G401 (cell line): ENCODE results near the gene HNRNPAB. TPM values are rescaled to one million over a fixed set of nuclear protein-coding genes. Genes with fewer than 3 reads are reported as not detected.
A peak's percentile ranks its signal among the peaks of the same experiment; 100 is the strongest.
"Not testable (repeated sequence)": the region's sequence is repeated elsewhere in the genome, so short reads cannot be mapped to it uniquely, and the experiment has no call there.

Experiments used
- DNase-seq: peaks from one replicate; pipeline ENCODE4 v3.0.0-alpha.2; 2015; ENCODE audit warnings: low spot score
- in situ Hi-C: cut with HindIII; loops from 2 replicates; pipeline ENCODE4 v1.10.0; 2016; ENCODE audit warnings: low sequenced_read_pairs, mixed read lengths
- total RNA-seq: library from RNA; depleted of rRNA; stranded (reverse); fragments of >200 nt; shearing (Covaris generic); gene quantifications from 2 replicates; pipeline ENCODE4 v1.2.3, GENCODE V29; 2014

The HNRNPAB gene
- total RNA-seq, 1 experiment from 2014 or later, result 197 TPM

DNA sequence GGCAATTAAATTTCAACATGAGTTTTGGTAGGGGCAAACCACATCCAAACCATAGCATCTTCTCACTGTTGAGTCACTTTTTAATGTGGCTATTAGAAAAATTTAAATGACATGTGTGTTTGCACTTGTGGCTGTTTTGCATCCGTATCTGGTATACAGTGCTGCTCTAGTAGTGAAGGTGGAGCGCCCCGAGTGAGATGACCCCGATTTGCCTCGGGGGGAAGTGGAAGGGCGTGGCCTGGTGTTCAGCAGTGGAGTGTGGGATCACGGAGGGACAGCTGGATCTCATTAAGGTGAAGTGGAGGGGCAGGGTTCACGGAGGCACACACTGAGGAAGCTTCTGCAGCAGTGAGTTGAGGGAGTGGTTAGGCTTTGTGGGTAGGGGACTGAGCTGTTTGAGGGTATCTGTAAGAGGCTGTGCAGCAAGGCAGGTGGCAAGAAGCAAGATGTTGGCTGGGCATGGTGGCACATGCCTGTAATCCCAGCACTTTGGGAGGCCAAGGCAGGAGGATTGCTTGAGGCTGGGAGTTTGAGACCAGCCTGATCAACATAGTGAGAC, 11.0 kb upstream of the HNRNPAB start:
- in situ Hi-C loops, result no loop called here
- no peak for DNase-seq

DNA sequence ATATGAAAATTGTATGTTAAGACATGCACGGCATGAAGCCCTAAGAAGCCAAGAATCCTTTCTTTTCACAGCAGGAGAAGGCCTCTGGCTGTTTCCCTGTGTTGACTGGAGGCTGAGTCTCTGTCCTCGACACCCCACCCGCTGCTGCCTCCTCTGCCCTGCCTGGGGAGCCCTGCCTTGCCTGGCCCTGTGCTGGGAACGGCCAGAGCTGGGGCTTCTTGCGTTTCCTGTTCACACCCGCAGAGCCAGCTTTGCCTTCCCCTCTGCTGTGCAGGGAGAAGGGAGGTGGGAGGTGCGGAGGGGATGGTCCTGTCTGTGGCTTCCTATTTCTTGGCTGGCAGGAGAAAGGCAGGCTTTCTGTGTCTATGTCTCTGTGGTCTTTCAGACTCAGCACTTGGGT, 10.3 kb upstream of the HNRNPAB start:
- in situ Hi-C loops, result no loop called here

DNA sequence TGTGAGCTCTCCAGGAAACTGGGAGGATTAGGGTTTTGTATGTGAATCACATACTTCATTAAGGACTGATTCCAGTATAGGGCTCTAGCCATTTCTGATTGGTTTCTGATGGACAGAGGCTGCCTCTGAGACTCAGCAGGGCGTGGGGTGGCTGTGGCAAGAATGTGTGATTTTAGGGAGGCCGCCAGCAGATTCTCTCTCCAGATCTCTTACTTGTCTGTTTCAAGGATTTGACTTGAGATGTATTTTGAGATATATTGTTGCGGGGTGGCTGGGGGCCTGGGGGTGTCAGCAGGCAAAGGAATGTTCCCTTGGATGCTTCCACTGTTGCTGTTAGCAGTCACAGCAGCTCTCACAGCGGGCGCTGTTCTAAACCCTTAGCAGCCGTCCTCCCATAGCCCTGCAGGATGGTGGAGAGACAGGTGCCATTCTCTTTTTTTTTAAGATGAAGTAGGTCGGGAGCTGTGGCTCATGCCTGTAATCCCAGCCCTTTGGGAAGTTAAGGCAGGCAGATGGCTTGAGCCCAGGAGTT, 8.0 kb upstream of the HNRNPAB start:
- in situ Hi-C loops, result no loop called here

More for the DNA sequence above, 10.3 kb upstream of the HNRNPAB start:
- DNase-seq, result no peak

DNA sequence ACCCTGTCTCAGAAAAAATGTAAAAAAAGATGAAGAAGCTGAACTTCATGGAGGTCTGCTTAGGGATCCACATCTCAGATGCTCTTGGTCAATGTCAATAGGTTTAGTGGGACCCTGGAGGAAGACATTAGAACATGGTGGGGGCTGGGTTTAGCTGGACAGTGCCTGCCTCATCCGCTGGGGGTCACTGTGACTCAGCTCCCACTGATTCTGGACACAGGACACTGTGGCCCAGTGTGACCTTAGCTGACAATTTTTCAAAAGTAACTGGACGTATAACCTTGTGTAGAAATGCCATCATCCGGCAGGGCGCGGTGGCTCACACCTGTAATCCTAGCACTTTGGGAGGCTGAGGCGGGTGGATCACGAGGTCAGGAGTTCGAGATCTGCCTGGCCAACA, 7.3 kb upstream of the HNRNPAB start:
- in situ Hi-C loops, result no loop called here
- no peak for DNase-seq

More for the DNA sequence above, 8.0 kb upstream of the HNRNPAB start:
- no peak for DNase-seq

DNA sequence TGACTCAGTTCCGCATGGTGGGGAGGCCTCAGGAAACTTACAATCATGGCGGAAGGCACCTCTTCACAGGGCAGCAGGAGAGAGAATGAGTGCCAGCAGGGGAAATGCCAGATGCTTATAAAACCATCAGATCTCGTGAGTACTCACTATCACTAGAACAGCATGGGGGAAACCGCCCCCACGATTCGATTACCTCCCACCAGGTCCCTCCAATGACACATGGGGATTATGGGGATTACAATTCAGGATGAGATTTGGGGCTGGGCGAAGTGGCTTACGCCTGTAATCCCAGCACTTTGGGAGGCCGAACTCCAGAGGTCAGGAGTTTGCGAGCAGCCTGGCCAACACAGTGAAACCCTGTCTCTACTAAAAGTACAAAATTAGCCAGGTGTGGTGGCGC, 6.2 kb upstream of the HNRNPAB start:
- DNase-seq, in situ Hi-C loops: not testable (repeated sequence)

DNA sequence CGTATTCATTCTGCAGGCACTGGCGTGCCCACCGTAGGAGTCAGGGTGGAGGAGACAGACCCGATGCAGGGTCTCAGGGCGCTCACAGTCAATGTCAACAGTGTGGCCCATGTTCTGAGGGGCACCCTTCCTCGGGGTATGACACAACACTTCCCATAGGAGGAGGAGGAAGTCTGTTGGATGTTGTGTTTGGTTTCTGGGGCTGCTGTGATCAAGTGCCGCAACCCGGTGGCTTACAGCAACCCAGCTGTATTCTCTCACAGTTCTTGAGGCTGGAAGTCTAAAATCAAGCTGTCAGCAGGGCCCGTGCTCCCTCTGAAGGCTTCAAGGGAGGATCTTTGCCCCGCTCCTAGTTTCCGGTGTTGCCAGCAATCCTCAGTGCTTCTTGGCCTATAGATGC, 5.6 kb upstream of the HNRNPAB start:
- DNase-seq, result no peak
- in situ Hi-C loops, result no loop called here

DNA sequence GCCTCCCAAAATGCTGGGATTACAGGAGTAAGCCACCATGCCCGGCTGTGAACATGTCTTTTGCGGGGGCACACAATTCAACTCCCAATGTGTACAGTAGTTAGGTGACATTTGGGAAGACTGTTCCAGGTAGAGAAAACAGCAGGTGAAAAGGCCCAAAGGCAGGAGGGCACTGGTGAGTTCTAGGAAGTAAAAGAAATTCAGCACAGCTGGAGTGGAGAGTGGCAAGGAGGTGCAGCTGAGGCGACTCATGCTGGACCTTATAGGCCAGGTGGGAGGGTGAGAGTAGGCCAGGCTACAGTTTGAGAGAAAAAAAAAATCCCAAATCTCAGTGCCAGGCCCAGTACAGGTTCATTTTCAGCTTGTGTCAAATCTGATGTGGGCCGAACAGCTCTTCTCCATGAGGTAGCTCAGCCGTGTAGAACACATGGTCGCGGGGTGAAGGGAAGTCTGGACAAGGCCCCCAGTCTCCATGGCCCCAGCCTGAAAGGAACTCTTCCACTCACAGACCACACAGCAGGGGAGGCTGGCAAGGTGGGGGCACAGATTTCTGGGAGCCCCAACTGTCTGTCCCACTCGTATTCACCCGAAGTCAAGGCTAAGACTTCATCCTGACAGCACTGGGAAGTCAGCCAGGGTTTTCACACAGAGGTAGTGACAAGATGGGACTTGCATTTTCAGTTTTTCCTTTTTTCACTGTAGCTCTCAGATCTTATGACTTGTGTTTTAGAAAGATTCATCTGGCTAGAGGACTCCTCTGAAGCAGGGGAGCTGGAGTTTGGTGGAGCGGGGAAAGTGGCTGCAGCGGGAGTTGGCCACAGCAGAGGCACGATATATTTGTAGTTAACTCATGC, 4.5 kb upstream of the HNRNPAB start:
- no peak for DNase-seq
- in situ Hi-C loops, result no loop called here

DNA sequence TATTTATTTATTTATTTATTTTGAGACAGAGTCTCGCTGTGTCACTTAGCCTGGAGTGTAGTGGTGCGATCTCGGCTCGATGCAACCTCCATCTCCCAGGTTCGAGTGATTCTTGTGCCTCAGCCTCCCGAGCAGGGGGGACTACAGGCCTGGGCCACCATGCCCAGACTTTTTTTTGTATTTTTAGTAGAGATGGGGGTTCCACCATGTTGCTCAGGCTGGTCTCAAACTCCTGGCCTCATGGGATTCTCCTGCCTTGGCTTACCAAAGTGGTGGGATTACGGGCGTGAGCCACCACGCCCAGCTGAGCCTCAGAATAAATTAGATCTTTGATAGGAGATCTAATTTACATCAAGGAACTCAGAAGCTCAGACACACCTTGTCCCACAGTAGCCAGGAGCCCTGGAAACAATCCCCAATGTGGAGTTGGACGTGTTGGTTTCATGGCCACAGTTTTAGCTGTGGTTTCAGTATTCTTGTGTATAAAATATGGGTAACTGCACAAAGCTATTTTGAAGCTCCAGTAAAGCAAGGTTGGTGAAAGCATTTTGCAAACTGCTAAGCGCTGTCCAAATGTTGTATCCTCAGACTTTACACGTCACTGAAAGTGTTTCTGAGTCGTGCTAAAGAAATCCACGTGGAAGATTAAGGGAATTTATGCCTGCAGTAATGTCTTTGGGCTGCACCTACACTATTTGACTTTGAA, 3.0 kb upstream of the HNRNPAB start:
- no peak for DNase-seq
- in situ Hi-C loops, result no loop called here

DNA sequence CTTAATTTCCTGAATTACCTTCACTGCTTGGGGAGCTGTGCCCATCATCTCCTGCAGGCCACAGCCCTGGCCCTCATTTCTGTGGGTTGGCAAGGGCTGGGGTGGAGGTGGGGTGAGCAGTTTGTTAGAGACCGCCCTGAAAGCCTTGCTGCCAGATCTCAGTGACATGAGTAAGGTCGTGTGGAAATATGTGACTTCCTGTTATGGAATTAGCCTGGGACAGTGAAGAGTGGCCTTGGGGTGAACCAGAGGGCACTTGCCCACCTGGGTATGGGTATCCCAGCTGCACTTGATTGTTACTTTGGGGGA, 2.5 kb upstream of the HNRNPAB start:
- in situ Hi-C loops, result no loop called here

DNA sequence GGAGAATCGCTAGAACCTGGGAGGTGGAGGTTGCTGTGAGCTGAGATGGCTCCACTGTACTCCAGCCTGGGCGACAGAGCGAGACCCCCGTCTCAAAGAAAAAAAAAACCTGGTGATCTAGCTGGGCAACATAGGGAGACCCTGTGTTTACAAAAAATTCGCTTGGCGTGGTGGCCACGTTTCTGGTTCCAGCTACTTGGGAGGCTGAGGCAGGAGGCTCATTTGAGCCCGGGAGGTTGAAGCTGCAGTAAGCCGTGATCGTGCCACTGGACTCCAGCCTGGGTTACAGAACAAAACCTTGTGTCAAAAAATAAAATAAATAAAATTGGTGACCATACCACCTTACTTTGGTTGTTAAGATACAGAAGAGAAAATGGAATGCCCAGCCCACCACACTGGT, 1.8 kb upstream of the HNRNPAB start:
- no peak for DNase-seq
- in situ Hi-C loops, result no loop called here

More for the DNA sequence above, 2.5 kb upstream of the HNRNPAB start:
- DNase-seq, result no peak

DNA sequence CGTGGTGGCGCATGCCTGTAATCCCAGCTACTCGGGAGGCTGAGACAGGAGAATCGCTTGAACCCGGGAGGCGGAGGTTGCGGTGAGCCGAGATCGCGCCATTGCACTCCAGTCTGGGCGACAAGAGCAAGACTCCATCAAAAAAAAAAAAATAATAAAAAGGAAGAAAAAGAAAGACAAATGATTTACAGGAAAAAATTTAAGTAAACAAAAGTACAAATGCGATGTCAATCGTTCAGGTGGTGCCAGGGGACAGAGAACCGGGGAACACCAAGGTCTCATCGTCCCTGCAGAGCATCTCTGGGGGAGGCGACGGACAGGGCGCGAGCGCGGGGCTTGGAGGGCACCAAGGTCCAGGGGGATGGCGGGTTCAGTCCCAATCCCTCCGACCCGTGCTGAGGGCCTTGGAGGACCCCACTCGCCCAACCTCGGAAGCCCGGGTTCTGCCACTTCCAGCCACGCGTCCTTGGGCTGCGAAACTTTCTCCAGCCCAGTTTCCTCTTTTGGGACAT, 607 bp upstream of the HNRNPAB start:
- in situ Hi-C loops, result no loop called here

DNA sequence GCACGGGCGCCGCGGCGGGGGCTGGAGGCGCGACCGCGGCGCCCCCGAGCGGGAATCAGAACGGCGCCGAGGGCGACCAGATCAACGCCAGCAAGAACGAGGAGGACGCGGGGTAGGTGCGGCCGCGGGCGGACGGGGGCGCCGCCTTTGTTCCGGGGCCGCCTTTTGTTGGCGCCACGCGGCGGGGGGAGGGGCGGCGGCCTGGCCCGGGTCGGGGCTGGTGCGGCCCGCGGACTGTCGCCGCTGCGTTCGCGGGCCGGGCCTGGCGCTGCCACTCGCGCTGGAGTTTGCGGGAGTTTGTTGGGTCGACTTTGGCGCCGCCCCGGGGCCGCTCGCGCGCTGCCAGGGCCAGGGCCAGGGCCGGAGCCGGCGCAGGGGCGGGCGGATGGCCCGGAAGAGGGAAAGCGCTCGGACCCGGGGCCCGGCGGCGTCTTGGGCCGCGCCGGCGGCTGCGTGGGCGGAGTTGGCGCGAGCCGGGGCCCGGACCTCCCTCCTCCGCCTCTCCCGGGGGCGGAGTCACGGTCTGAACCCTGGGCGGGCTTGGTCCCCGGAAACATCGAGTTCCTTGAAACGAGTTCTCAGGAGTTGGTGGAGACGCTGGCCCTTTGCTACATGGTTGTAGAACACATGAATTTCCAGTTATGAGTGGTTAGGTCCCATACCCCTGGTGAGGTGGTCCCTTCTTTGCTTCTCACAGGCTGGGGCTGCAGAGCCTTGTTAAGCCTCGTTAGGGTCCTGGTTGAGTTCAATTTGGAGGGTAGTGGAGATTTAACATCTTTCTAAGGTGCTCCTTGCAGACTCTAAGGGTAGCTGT, 809 bp downstream of the HNRNPAB start:
- in situ Hi-C loops, result no loop called here
- DNase-seq, result peak; percentile 40

More for the DNA sequence above, 607 bp upstream of the HNRNPAB start:
- DNase-seq, result no peak

DNA sequence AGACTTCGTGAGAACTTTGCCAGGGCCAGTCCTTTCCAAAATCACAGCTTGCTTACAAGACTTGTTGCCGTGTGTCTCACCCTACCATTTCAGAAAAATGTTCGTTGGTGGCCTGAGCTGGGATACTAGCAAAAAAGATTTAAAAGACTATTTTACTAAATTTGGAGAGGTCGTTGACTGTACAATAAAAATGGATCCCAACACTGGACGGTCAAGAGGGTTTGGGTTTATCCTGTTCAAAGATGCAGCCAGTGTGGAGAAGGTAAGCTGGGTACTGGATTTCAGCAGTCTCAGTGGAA, 1.4 kb downstream of the HNRNPAB start:
- in situ Hi-C loops, result no loop called here
- no peak for DNase-seq

DNA sequence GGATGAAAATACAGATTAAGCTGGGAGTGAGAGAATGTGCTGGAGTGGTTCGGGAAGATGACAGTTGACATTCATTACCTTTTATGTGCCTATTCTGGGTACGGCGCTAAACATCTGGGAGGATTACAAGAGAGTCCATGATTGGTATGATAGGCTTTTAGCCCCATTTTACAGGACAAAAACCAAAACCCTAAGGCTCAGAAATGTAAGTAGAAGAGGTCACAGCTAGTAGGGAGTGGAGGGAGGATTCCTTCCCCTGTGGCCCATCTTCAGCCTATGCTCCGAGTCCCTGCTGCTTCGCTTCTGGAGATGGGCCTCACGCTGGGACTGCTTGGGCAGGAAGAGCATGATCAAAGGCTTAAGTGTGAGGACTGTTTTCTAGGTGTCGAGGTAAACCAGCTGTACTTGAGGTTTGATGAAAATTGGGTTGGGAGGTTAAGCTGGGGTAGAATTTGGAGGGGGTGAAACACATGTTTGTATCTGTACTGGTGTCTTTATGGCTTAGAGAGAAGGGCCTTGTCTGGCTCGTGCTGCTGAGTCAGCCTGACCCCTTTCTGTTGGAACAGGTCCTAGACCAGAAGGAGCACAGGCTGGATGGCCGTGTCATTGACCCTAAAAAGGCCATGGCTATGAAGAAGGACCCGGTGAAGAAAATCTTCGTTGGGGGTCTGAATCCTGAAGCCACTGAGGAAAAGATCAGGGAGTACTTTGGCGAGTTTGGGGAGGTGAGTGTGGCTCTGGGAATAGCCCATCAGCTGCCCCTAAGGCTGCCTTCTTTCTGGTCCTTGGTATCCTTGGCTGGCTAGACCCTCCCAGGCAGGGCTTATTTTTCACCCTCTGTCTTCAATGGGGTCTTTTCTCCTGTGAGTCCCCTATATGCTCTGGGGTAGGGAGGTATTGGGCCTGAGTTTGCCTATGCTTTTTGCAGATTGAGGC, 2.1 kb downstream of the HNRNPAB start:
- in situ Hi-C loops, result no loop called here
- DNase-seq, result no peak

DNA sequence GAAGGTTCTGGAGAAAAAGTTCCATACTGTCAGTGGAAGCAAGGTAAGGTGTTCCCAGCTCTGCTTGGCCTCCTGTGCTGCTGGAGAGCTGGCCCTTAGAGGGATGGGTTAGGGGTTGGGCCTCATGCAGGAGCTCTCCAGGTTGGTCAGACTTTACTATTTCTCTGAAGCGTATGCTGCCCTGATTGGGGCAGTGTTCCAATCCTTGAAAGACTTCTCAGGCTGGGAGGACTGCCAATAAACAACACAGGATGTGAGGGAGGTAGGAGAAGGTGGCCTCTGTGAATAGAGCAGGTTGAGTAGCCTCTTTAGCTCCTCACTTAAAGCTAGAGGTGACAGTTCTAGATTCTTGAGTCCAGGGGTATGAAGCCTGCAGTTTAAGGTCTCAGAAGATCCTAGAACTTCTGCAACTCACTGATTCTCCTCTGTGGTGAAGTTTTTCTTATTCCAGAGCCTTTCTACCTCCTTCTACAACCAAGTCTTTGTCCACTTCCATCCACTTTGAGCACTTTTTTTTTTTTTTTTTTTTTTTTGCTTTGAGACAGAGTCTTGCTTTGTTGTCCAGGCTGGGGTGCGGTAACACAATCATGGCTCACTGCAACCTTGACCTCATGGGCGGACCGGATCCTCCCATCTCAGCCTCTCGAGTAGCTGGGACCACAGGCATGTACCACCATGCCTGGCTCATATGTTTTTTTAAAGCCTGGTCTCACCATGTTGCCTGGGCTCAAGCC, 3.0 kb downstream of the HNRNPAB start:
- peak; percentile 82 for DNase-seq
- in situ Hi-C loops, result no loop called here

DNA sequence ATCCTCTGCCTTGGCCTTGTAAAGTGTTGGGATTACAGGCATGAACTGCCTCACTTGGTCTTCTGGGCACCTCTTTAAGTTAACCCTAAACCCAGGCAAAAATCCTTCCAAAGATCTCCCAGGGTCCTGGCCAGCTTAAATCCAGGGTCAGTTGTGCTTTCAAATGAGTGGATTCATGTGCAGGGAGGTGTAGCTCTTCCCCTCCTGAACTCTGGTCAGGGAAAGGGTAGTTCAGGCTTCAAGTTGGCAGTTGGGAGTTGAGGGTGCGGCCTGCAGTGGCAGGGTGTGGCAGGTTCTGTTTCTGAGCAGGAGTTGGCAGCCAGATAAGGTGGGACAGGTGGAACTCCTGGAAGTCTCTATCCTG, 3.6 kb downstream of the HNRNPAB start:
- in situ Hi-C loops, result no loop called here
- no peak for DNase-seq

DNA sequence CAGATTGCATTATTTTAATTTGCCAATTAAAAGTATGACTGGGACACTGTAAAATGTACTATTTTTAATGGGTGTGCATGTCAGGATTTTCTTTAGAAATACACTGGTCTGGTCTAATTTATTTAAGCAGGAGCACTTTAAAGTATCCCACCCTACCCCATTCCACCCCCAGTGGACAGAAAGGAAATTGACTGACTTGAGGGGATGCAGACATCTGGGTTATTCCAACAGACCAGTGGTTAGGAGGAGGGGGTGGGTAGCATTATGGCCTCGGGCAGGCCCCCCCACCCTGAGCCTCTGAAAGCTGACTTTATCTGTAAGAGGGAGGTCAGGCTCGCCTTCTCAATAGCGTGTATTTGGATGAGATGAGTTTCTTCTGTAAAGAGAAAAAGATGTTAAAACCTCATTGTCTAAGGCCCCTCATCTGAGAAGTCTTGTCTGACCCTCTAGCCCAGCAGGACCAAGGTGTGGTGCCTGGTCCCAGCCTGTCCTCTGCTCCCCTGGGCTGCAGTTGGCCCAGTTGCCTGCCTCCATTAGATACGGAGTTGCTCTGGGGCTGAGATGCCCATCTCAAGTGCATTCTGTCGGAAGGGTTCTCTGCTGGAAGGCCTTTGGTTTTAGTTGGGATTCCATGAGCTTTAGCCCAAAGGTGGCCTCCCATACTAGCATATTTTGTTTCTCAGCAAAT, 4.4 kb downstream of the HNRNPAB start:
- in situ Hi-C loops, result no loop called here
- DNase-seq, result no peak
